NB4 (cell line): ENCODE measurements around the gene PIP4K2A.

ENCODE experiments used
- DNase-seq: peaks from one replicate; pipeline ENCODE4 v3.0.0; 2010; ENCODE audit warnings: low read depth
- H3K4me3 ChIP-seq: one replicate; pipeline ENCODE4 v1.5.1; 2011; ENCODE audit warnings: mild to moderate bottlenecking, low read depth, low read length, moderate library complexity
- MYC ChIP-seq: IDR thresholded peaks from 2 replicates; pipeline ENCODE4 v1.6.1; 2011; ENCODE audit warnings: low read depth, low read length
- POLR2A ChIP-seq: IDR thresholded peaks from 2 replicates; pipeline ENCODE4 v1.6.1; 2011; ENCODE audit warnings: mild to moderate bottlenecking; ENCODE audit not compliant: insufficient read length; ENCODE audit errors: extremely low read depth
- TF ChIP-seq, protein P1 (sequence below): IDR thresholded peaks from one replicate; pipeline ENCODE4 v1.5.1; 2012; ENCODE audit warnings: low read depth, low read length
- TF ChIP-seq, protein P2 (sequence below): IDR thresholded peaks from 2 replicates; pipeline ENCODE4 v1.6.1; 2011; ENCODE audit warnings: low read depth, low read length

Gene PIP4K2A

DNA sequence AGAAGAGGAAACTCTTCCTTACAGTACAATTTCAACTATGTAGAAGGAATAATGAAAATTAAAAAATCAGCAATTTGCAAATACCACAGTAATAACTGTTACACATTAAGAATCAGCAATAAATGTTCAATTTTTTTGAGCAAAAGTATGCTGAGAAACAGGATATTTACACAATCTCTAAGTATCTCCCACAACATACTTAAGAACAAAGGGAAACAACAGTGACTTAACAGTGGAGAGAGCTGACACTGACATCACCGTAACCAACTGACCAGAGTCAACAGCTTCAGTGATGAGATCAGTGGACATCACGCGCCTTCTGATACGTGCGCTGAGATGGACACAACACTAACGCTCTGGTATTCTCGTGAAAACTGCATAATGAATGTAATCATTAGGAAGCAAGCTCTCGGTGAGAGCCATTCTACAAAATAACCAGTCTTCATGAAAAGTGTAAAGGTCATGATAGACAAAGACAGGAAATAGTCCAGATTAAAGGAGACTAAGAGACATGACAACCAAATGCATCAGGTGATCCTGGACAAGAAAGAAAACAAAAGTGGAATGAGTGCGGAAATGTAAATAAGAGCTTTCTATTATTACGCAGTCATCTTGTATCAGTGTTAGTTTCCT lies 82.6 kb downstream of the PIP4K2A start:
- TF ChIP-seq, protein P1, sequence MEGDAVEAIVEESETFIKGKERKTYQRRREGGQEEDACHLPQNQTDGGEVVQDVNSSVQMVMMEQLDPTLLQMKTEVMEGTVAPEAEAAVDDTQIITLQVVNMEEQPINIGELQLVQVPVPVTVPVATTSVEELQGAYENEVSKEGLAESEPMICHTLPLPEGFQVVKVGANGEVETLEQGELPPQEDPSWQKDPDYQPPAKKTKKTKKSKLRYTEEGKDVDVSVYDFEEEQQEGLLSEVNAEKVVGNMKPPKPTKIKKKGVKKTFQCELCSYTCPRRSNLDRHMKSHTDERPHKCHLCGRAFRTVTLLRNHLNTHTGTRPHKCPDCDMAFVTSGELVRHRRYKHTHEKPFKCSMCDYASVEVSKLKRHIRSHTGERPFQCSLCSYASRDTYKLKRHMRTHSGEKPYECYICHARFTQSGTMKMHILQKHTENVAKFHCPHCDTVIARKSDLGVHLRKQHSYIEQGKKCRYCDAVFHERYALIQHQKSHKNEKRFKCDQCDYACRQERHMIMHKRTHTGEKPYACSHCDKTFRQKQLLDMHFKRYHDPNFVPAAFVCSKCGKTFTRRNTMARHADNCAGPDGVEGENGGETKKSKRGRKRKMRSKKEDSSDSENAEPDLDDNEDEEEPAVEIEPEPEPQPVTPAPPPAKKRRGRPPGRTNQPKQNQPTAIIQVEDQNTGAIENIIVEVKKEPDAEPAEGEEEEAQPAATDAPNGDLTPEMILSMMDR, result no peak
- TF ChIP-seq MYC, result no peak
- no peak for TF ChIP-seq POLR2A
- TF ChIP-seq, protein P2, sequence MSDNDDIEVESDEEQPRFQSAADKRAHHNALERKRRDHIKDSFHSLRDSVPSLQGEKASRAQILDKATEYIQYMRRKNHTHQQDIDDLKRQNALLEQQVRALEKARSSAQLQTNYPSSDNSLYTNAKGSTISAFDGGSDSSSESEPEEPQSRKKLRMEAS, result no peak
- H3K4me3 ChIP-seq, result no peak overlapping the region
- no peak for DNase-seq

DNA sequence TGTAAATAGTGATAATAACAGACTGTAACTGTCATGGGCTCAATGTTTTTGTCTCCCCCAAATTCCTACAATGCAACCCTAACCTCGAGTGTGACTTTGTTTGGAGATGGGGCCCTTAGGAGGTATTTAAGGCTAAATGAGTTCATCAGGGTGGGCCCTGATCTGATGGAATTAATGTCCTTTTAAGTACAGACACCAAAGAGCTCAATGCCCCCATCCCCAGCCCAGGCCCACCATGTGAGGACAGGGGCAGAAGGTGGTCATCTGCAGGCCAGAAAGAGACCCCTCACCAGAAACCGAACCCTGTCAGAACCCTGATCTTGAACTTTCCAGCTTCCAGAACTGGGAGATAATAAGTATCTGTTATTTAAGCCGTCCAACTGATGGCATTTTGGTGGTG lies 83.2 kb downstream of the PIP4K2A start:
- TF ChIP-seq POLR2A (no peak), MYC (no peak)
- TF ChIP-seq, protein P2, result no peak
- TF ChIP-seq, protein P1, result no peak
- H3K4me3 ChIP-seq, result no peak overlapping the region
- no peak for DNase-seq

DNA sequence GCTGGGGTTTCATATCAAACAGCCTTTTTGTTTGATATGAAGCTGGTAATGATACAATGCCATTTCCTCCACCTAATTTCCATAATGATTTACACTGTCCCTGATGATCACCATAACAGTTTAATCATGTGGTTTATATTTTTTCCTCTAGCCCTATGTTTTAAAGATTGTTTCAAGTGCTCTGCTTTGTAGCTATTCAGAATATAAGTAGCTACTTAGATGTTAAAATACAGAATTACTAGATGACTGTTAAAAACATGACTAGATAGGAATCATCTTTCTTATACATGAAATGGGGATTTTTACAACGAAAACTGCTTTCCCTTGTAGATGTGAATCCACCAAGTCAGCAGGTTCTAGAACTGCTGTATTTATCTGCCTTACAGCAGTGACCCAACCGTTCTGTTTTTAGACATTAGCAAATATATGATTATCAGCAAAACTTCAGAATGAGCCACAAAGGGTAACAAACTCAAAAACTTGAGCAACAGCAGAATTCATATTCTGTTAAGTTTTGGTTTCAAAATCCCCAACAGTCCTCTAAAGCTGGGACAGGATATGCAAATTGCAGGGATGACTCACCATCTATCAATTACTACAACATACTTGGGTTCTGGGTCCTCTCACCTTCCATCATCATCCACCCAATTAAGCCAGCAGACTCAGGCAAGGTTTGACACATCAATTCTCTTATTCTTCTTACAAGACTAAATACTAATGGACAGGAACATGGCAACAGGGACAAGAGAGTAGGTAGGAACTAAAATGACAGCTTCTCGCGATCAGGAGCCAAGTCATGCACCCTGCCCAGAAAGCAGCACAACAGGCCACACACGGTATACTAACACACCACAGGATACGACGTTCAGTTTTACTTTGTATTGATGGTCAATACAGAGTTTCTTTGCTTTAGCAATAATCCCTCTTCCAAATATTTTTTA lies 83.9 kb downstream of the PIP4K2A start:
- peak; percentile 79 for DNase-seq
- peak overlapping the region; percentile 47 for H3K4me3 ChIP-seq
- TF ChIP-seq, protein P2, result no peak
- TF ChIP-seq POLR2A, result no peak
- TF ChIP-seq, protein P1, result no peak
- no peak for TF ChIP-seq MYC

DNA sequence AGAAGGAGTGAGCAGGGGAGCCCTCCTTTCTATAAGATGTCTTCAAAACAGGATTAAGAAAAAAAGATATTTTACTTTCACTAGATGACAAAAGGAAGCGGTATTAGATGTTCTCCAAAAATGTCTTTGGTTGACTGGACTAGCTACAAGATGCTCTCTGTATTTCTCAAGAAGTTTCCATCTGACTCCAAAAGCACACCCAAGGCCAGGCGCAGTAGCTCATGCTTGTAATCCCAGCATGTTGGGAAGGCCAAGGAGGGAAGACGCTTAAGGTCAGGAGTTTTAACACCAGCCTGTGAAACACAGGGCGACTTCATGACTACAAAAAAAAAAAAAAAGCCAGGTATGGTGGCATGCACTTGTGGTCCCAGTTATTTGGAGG lies 84.5 kb downstream of the PIP4K2A start:
- TF ChIP-seq, protein P2, result no peak
- TF ChIP-seq MYC (no peak), POLR2A (no peak)
- TF ChIP-seq, protein P1, result no peak
- no peak for DNase-seq
- peak overlapping the region; percentile 47 for H3K4me3 ChIP-seq

DNA sequence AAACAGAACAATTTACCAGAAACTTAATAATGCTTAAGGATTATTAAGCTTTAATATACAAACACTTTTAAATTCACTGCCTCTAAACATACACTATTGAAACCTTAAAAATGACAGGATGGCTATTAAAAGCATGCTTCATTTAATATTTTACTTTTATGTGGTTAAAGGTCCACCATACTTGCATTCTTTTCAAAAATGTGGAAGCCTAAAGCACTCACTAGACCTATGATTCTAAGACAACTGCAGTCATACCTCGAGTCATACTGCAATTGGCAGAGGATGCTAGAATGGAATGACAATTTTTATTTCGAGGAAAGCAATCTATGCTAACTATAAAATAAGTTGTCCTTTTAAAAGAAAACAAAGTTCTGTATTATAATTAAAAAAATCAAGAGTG lies 85.3 kb downstream of the PIP4K2A start:
- DNase-seq, result no peak
- H3K4me3 ChIP-seq, result no peak overlapping the region
- TF ChIP-seq, protein P2, result no peak

DNA sequence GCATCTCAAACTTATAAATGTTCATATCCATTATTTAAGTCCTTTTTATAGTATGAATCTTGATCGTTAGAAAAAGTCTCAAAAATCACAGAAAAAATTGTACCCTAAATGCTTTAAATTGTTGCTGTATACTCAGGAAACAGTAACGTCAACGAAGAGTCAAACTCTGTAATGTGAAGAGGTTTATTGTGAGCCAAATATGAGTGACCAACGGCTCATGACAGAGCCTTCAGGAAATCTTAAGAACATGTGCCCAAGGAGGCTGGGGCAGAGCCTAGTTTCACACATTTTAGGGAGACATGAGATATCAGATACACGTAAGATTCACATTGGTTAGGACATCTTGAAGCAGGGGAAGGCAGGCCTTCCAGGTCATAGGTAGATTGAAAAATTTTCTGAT lies 86.1 kb downstream of the PIP4K2A start:
- no peak overlapping the region for H3K4me3 ChIP-seq
- DNase-seq, result no peak
- TF ChIP-seq MYC (no peak), POLR2A (no peak)
- TF ChIP-seq, protein P2, result no peak
- TF ChIP-seq, protein P1, result no peak
